OCI-M1 (cell line): ENCODE results near the gene MAB21L2.

Experiments used
- DNase-seq: peaks from one replicate; lab custom pipeline; 2025; lab: John Stamatoyannopoulos, UW

Gene MAB21L2

DNA sequence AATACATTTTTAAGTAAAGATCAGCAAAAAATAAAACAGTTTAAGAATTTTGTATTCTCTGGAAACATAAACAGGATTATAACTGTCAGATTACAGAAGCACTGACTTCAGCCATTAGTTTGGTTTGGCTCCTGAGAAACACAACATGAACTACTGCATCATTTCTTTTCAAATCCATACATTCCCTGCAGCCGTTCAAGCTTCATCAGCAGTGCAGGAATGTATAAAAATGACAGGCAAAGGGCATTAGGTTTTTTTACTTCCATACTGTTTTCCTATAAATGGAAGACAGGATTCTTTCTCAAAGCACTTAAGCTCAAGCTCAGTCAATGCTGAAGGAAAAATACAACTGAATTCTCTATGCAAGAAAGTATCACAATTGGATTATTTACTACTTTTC lies 4.2 kb upstream of the MAB21L2 start:
- no peak for DNase-seq

DNA sequence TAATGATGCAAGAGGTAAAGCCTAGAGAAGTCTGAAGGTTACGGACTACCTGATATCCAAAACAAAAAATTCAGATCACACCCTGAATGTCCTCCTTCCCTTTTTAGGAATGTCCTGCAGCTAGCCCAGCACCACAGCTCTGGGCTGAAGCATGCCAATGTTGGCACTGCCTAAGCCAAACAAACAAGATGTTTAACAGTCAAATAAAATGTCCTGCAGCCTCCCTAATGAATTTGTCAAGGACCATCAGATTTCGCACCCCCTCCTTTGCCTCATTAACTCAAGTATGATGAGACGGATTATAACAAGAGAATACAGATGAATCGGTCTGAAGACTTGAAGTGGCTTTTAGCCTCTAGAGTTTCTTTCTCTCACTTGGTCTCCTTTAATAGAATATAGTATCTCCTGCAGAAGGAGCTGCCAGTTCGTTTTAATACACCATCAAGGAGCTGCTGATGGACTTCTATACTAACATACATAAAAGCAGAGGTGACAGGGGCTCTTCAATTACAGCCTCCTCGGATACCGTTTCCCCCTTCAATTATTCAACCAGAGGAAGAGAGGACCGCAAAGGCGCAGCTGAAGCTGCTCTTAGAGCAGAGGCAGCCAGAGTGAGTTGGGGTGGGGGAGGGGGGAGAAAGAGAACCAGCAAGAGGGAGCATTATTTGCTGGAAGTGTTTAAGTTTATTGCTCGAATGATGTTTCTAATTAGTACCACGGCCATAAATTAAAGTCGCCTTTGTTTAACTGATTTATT lies 3.0 kb upstream of the MAB21L2 start:
- no peak for DNase-seq

GRCh38 chr4:150579551-150580234 lies 2.3 kb upstream of the MAB21L2 start:
- no peak for DNase-seq

DNA sequence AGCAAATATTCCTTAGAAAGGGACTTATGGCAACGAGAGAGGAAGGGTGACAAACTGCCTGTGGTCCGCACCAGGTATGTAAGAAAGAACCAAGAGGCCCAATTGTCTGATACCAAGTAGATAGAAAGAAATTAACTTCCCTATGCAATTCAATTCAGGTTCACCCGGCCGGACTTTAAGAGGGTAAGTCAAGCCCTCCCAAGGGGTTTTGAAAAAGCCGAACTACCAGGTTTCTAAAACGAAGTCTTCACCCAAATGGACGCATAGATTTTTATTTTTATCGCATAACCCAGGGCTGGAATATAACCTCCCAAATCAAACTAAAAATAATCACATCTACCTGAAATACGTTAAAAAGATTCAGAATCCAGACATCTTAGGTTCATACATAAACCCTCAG lies 1.6 kb upstream of the MAB21L2 start:
- no peak for DNase-seq

DNA sequence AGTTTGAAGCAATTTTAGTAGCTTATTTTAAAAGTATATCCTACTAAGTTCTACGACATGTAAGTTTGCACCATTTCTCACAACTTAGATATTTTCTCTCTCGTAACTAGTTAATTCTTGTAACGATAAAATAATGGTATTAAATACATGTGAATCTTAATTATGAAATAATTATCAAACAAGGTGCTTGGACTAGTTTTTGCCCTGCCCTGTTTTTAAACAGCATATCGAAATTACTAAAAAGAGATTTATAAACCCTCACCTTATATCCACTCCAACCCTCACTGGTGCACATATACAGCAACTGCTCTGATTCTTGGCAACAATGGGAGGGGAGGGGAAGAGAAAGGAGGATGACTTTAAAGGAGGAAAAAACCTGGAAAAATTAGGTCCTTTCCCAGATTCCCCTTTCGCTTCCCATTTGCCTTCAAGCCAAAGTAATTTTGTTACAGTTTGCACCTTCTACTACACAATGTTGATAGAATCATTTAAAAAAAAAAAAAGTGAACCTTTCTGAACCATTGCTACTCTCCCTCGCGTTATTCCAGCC lies 820 bp upstream of the MAB21L2 start:
- no peak for DNase-seq

DNA sequence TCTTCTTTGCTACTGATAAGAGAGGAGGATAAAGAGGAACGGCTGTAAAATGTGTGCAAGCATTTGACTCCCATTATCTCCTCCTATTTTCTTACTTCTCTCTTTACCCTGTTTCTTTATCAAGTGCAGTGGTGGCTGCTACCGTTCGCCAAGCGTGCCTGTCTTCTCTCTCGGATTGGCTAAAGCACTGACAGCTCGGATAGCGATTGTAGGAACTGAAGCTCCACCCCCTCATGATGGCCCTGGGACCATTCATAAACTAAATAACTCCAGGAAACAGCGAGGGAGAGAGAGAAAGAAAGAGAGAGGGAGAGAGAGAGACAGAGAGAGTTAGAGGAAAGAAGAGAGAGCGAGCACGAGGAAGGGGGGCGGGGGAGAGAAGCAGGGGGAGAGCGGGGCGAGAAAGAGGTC lies 305 bp upstream of the MAB21L2 start:
- no peak for DNase-seq

GRCh38 chr4:150582873-150583286 lies 929 bp downstream of the MAB21L2 start:
- DNase-seq = no peak

- DNase-seq = no peak
These were observed 1.5 kb downstream of the MAB21L2 start for GRCh38 chr4:150583287-150584110.

GRCh38 chr4:150584111-150584915 lies 2.4 kb downstream of the MAB21L2 start:
- no peak for DNase-seq

DNA sequence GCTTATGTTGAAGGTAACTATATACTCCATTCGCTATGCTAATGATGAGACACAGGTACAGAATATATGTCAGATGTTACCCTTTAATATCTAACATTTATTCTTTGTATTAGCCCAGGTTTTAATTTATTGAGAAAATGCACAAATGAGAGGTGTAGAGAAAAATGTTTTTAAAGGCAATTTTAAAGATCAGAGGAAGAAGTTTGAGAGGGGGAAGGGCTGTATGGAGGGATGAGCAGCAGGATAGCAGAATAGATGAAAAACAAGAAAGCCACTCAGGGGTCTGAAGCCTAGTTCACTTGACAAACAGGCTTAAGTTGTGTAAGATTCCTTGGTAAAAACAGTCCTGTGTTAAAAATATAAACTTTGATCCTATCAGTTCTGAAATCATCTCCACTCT lies 3.7 kb downstream of the MAB21L2 start:
- no peak for DNase-seq

- DNase-seq = no peak
These were observed 4.3 kb downstream of the MAB21L2 start for GRCh38 chr4:150586162-150586810.

- no peak for DNase-seq
These were observed 6.4 kb downstream of the MAB21L2 start for GRCh38 chr4:150588316-150588715.

- no peak for DNase-seq
These were observed 7.2 kb downstream of the MAB21L2 start for GRCh38 chr4:150589157-150589556.

DNA sequence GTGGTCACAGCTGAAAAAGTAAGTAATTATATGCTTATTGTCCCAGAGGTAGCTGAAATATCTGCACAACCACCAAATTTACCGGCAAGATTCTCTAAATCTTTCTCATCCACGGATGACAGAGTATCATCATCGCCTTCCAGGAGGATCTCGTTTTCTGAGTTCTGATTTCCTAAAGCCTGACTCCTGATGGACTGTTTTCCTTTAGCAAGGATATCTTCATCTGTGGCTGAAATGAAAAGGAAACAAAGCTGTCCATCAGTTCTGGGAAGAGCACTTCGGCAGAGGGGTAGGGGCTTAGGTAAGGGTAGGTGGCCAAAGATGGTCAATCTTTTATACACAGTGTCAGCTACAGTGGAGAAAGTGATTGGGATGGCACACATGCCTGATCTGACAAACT lies 8.7 kb downstream of the MAB21L2 start:
- no peak for DNase-seq

DNA sequence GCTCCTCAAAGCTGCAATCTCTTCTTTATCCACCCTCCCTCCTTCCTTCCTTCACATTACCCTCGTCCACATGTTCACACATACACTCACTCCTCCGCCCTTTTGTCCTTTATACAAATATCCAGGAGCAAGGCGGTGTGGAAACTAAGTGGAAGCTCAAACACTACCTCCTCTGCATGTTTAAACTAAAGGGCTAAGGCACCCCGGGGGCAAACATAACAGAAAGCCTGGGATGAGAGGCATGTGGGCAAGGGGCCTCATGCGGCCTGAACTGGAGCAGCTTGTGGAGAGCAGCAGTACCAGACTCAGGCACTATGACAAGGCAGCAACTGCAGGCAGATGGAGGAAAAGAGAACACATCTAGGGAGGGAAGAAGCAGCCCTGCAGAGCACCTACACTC lies 9.5 kb downstream of the MAB21L2 start:
- no peak for DNase-seq

- no peak for DNase-seq
These were observed 10.0 kb downstream of the MAB21L2 start for GRCh38 chr4:150591904-150592303.

GRCh38 chr4:150593996-150594395 lies 12.0 kb downstream of the MAB21L2 start:
- peak; percentile 66 for DNase-seq

GRCh38 chr4:150598909-150599308 lies 17.0 kb downstream of the MAB21L2 start:
- DNase-seq = no peak

- no peak for DNase-seq
These were observed 17.6 kb downstream of the MAB21L2 start for GRCh38 chr4:150599547-150599946.

GRCh38 chr4:150600812-150601445 lies 19.0 kb downstream of the MAB21L2 start:
- no peak for DNase-seq

DNA sequence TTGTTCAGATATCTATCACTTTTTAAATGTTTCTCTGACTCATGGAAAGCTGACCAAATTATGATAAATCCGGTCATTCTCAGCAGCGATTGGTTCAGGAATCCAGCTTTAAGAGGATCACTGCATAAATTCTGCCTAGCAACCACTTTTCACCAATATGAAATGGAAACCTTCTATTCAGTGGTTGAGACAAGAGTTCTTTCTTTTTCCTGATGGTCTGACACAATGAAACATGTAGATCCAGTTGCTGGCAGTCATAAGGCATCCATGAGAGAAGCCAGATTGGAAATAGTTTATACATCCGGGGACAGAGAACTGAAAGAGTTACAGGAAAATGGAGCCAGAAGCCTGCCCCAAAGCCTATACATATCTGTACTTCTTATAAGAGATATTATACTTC lies 27.2 kb downstream of the MAB21L2 start:
- DNase-seq = no peak
